GM12878 (cell line): Measurements from ENCODE around the gene PHYKPL. TPM values are rescaled to one million over a fixed set of nuclear protein-coding genes. Genes with fewer than 3 reads are reported as not detected.

Source experiments
- ATAC-seq: fragments of 200-7000 bp; cut with Tn5 transposase; 3 replicates; pipeline ENCODE4 v1.9.1; 2020; ENCODE audit warnings: mild to moderate bottlenecking, moderate library complexity
- BruUV-seq: library from RNA; stranded (reverse); fragments of 400-500 nt; replicated peaks from 2 replicates; lab custom pipeline; 2021; lab: Mats Ljungman, UMichigan
- CTCF ChIA-PET: fragments of 300-600 bp; sonication (Branson Sonifier 250); formaldehyde crosslinking; extraction: SDS; loops from one replicate; lab custom pipeline; 2021; ENCODE audit warnings: inconsistent platforms; lab: Yijun Ruan, JAX
- POLR2A ChIA-PET: fragments of 350-600 bp; formaldehyde crosslinking; extraction: SDS; loops from one replicate; lab custom pipeline; 2021; ENCODE audit warnings: inconsistent platforms; lab: Charles Lee
- RAD21 ChIA-PET: fragments of 300-600 bp; sonication (Branson Sonifier 250); formaldehyde crosslinking; loops from one replicate; lab custom pipeline; 2023; ENCODE audit warnings: antibody characterized with exemption; ENCODE audit not compliant: unreplicated experiment; lab: Charles Lee
- SMC1A ChIA-PET: fragments of 300-600 bp; sonication (Branson Sonifier 250); formaldehyde crosslinking; loops from one replicate; lab custom pipeline; 2023; ENCODE audit not compliant: unreplicated experiment, uncharacterized antibody; lab: Charles Lee
- DNase-seq: peaks from one replicate; pipeline ENCODE4 v3.0.0-alpha.2; 2011; ENCODE audit warnings: low read depth, low spot score
- FAIRE-seq: peaks from 3 replicates; lab custom pipeline; 2011; peaks lifted over from hg19 to GRCh38; lab: Jason Lieb, UNC
- H2AFZ ChIP-seq: 2 replicates; pipeline ENCODE4 v1.6.0; 2011; ENCODE audit warnings: low read depth, low read length, control low read depth; ENCODE audit not compliant: control insufficient read depth
- H3K27ac ChIP-seq: 2 replicates; pipeline ENCODE4 v1.5.1; 2011; ENCODE audit warnings: control low read depth; ENCODE audit not compliant: control insufficient read depth, insufficient read depth
- H3K27me3 ChIP-seq, 2 experiments: replicated peaks in 1 of 2; 2 replicates each; pipeline versions ENCODE4 v1.6.0 to v1.6.1; 2011; ENCODE audit warnings: low read length in 1 of 2; ENCODE audit not compliant: control insufficient read depth in 2 of 2, insufficient read depth in 2 of 2
- H3K36me3 ChIP-seq, 2 experiments: 2 replicates each; pipeline ENCODE4 v1.5.1; 2011; ENCODE audit warnings: low read length in 1 of 2; ENCODE audit not compliant: control insufficient read depth in 2 of 2, insufficient read depth in 2 of 2
- H3K4me1 ChIP-seq: 2 replicates; pipeline ENCODE4 v1.6.1; 2011; ENCODE audit warnings: mild to moderate bottlenecking, low read length, moderate library complexity, mixed read lengths; ENCODE audit not compliant: control insufficient read depth, insufficient read depth
- H3K4me2 ChIP-seq: 2 replicates; pipeline ENCODE4 v1.6.0; 2011; ENCODE audit warnings: control low read depth; ENCODE audit not compliant: control insufficient read depth, insufficient read depth
- H3K4me3 ChIP-seq: fragments of 200-600 bp; sonication (generic); 2 replicates; pipeline ENCODE4 v1.5.1; 2016
- H3K79me2 ChIP-seq: 2 replicates; pipeline ENCODE4 v1.6.0; 2011; ENCODE audit warnings: low read length; ENCODE audit not compliant: control insufficient read depth, insufficient read depth
- H3K9ac ChIP-seq: 2 replicates; pipeline ENCODE4 v1.8.0; 2011; ENCODE audit warnings: low read length, control low read depth, mixed read lengths; ENCODE audit not compliant: control insufficient read depth, insufficient read depth
- H3K9me3 ChIP-seq: replicated peaks from 3 replicates; pipeline ENCODE4 v1.5.1; 2011; ENCODE audit warnings: mild to moderate bottlenecking, low read length; ENCODE audit not compliant: control insufficient read depth, insufficient read depth
- H4K20me1 ChIP-seq: 2 replicates; pipeline ENCODE4 v1.6.0; 2011; ENCODE audit not compliant: control insufficient read depth, insufficient read depth
- FOXK2 ChIP-seq: fragments of 450-650 bp; IDR thresholded peaks from 2 replicates; pipeline ENCODE4 v1.6.1; 2017; ENCODE audit warnings: mild to moderate bottlenecking, moderate library complexity
- HDAC6 ChIP-seq: fragments of 200-600 bp; sonication (generic); IDR thresholded peaks from one replicate; pipeline ENCODE4 v1.8.0; 2017; ENCODE audit warnings: antibody characterized with exemption; ENCODE audit not compliant: unreplicated experiment
- HDGF ChIP-seq: fragments of 450-650 bp; IDR thresholded peaks from 2 replicates; pipeline ENCODE4 v1.6.1; 2016; ENCODE audit warnings: antibody characterized with exemption
- NR2F1 ChIP-seq: fragments of 450-650 bp; conservative IDR thresholded peaks from 2 replicates; pipeline ENCODE4 v1.6.1; 2017; ENCODE audit warnings: mild to moderate bottlenecking
- PML ChIP-seq: IDR thresholded peaks from 2 replicates; pipeline ENCODE4 v1.6.1; 2012; ENCODE audit warnings: low read length, inconsistent platforms
- PRDM15 ChIP-seq: fragments of 450-650 bp; formaldehyde crosslinking; IDR thresholded peaks from 2 replicates; pipeline ENCODE4 v1.4.0; 2020; ENCODE audit warnings: mild to moderate bottlenecking, moderate library complexity
- RAD21 ChIP-seq: IDR thresholded peaks from 2 replicates; pipeline ENCODE4 v1.6.1; 2011; ENCODE audit warnings: mild to moderate bottlenecking, low read depth, low read length, moderate library complexity; ENCODE audit not compliant: insufficient read depth
- SKIL ChIP-seq: fragments of 450-650 bp; IDR thresholded peaks from 2 replicates; pipeline ENCODE4 v1.6.1; 2017; ENCODE audit warnings: mild to moderate bottlenecking, low read depth, inconsistent platforms; ENCODE audit not compliant: poor library complexity, severe bottlenecking
- SMC3 ChIP-seq: IDR thresholded peaks from 2 replicates; pipeline ENCODE4 v1.6.1; 2011; ENCODE audit warnings: low read length, improper control_type of control experiment, borderline replicate concordance
- ZNF384 ChIP-seq: IDR thresholded peaks from 2 replicates; pipeline ENCODE4 v1.6.1; 2012; ENCODE audit warnings: low read depth, mild to moderate bottlenecking, low read length, improper control_type of control experiment, borderline replicate concordance
- WGBS: methylation state at CpG from one replicate; pipeline ENCODE4 v1.1.6; 2016; ENCODE audit warnings: low lambda C conversion rate; ENCODE audit not compliant: insufficient replicate concordance, insufficient coverage; ENCODE audit errors: missing lambda C conversion rate; 5-methylcytosine and 5-hydroxymethylcytosine counted together
- in situ Hi-C: fragments of 300-500 bp; cut with MboI; formaldehyde crosslinking; loops from 9 replicates; pipeline ENCODE4 v1.14.3; 2018; ENCODE audit warnings: mixed read lengths
- intact Hi-C: fragments of 100-400 bp; cut with micrococcal nuclease; formaldehyde crosslinking; loops from one replicate; pipeline ENCODE4 v1.14.2; 2022; ENCODE audit not compliant: unreplicated experiment
- polyA plus RNA-seq, 11 experiments: library from polyadenylated mRNA; depleted of rRNA in 4 of 11; unstranded in 6 of 11; stranded (reverse) in 5 of 11; fragments of >200 nt; fragmentation: Nextera tagmentation in 4 of 11; fragmentation: Illumina TruSeq in 1 of 11; extraction: Ambion mirVana in 4 of 11; extraction: Trizol in 1 of 11; gene quantifications; 1 replicate in 1 of 11; 2 replicates in 10 of 11; pipeline versions ENCODE4 v1.2.1 to v1.2.3, GENCODE V29; 2011 to 2016; ENCODE audit warnings: inconsistent platforms in 2 of 11, missing spikeins in 2 of 11, low read depth in 1 of 11
- total RNA-seq, 4 experiments: library from RNA; depleted of rRNA in 3 of 4; stranded (reverse); fragments of >200 nt in 3 of 4; fragmentation: Illumina TruSeq in 1 of 4; extraction: Trizol in 1 of 4; gene quantifications; 2 replicates each; pipeline versions ENCODE4 v1.2.1 to v1.2.3, GENCODE V29; 2013 to 2021

The PHYKPL gene
- total and polyA plus RNA-seq, 10 of the 15 experiments (the other 5 are each of a cell fraction or from before 2014, with no cell fraction given): 4.5 to 53.9 (median 25.6) TPM

DNA sequence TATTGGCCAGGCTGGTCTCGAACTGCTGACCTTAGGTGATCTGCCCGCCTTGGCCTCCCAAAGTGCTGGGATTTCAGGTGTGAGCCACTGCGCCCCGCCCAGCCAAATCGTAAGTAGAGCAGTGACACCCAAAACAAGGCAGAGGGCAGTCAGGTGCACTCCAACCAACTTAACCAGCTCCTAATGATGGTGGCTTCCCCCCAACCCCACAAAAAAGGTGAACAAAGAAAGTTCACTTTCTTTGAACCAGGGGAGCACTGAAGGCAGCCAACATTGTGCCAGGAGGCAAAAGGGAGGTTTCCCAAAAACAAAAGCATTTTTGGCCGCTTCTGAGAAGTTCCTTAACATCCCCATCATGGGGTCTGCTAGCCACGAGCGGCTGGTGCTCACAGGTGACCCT, 55.0 kb downstream of the PHYKPL start:
- Histone ChIP-seq H2AFZ (no peak overlapping the region), H3K4me3 (no peak overlapping the region), H3K79me2 (no peaks in the 10 kb centered on the region), H3K4me1 (no peaks in the 10 kb centered on the region), H3K9ac (no peak overlapping the region), H3K9me3 (no peaks in the 10 kb centered on the region), H3K27ac (no peak overlapping the region), H4K20me1 (no peaks in the 10 kb centered on the region), H3K4me2 (no peak overlapping the region), H3K27me3 (no peaks in the 10 kb centered on the region; a peak in 1 of 4 replicates), H3K36me3 (no peaks in the 10 kb centered on the region)
- RAD21 ChIA-PET: no interaction called here
- CTCF ChIA-PET: no interaction called here
- in situ Hi-C loops: no loop called here
- ATAC-seq (no peak), FAIRE-seq (no peak), DNase-seq (no peak)
- TF ChIP-seq SKIL: no peak
- no peak for TF ChIP-seq NR2F1
- no peak for TF ChIP-seq PRDM15 (CRISPR knock-in tag)
- no peak for TF ChIP-seq SMC3
- no peak for TF ChIP-seq HDGF
- no peak for TF ChIP-seq FOXK2
- no peak for TF ChIP-seq PML
- no peak for TF ChIP-seq ZNF384
- TF ChIP-seq HDAC6: no peak
- TF ChIP-seq RAD21: no peak
- SMC1A ChIA-PET: no interaction called here
- BruUV-seq: no TSS peak
- WGBS: 39% methylated on average over 8 of the region's 8 CpGs
- POLR2A ChIA-PET: no interaction called here
- intact Hi-C loops: no loop called here
